IPS-18c (cell line): ENCODE results near the gene FLCN.

Experiments
- H3K4me3 ChIP-seq: 2 replicates; pipeline ENCODE4 v1.7.0; 2013; ENCODE audit warnings: low read depth, mild to moderate bottlenecking, low read length, moderate library complexity; ENCODE audit not compliant: insufficient read depth
- H3K9me3 ChIP-seq: one replicate; pipeline ENCODE4 v1.6.1; 2013; ENCODE audit warnings: mild to moderate bottlenecking, low read length, moderate library complexity; ENCODE audit not compliant: control insufficient read depth, insufficient read depth

The FLCN gene

DNA sequence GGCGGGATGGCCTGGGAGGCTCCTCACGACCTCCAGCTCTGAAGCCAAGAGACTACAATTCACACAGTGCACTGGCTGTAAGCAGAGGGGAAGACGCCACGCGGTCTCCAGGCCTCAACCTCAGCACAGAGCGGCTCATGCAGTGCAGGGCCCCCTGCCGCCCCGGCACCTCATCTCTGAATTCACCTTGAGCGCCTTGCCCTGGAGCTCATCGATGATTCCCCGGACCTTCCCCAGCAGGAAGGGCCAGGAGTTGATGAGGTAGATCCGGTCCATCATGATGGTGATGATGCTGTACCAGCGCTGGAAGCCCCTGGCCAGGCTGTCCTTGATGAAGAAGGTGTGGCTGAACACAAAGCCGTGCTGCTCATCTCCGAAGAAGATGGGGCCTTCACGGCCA, 13.2 kb downstream of the FLCN start:
- H3K4me3 ChIP-seq = no peak overlapping the region
- no peaks in the 10 kb centered on the region for H3K9me3 ChIP-seq

DNA sequence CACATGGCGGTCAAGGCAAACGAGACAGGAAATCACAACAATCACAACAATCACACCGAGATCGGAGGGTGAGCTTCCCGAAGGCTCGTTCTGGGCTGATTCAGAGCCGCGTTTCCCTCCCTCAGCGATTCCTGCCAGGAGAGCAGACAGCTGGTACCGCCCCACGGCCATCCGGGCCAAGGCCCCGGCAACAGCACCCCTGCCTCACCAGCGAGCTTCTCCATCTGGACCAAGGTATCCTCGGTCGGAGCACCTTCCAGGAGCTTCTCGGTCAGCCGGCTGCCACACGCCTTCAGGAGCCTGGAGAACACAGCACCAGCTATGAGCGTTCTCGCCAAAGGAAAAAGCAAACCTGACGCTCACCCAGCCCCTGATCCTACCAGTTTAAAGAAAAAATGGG, 15.6 kb downstream of the FLCN start:
- no peak overlapping the region for H3K4me3 ChIP-seq

DNA sequence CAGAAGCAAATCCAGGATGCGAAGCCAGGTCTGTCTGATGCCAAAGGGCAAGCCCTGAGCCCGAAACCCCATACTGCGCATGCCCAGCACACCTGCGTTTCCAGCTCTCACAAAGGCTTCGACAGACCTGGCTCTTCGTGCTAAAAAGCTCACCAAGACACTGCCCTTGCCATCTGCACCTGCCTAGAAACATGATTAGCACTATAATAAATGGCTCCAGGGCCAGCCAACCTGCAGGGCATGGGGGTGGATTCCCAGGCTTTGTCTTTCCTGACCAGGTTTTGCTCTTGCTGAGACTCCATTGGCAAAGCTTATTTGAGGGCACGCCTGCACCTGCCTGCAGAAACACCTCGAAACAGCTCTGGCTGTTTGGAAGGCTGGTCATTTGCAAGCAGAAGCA, 16.4 kb downstream of the FLCN start:
- H3K9me3 ChIP-seq = no peaks in the 10 kb centered on the region
- H3K4me3 ChIP-seq = no peak overlapping the region

More for the DNA sequence above, 15.6 kb downstream of the FLCN start:
- no peaks in the 10 kb centered on the region for H3K9me3 ChIP-seq

DNA sequence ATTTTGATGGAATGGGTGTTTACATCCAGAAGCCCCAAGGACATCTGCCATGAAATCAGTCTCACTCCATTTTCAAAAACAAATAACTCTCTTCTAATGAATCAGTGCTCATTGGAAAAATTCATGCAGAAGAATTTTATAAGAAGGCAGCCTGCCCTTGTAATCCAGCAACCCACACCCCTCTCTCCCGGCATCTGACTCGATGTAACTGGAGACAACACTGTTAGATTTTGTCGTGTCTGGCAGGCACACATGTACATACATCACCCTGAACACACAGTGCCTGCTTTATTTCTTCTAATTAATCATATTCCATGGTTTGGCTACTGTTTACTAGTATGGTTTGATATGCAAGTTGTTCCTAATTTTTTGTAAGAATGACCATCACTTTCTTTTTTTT, 19.0 kb downstream of the FLCN start:
- H3K4me3 ChIP-seq = no peak overlapping the region
- H3K9me3 ChIP-seq = no peaks in the 10 kb centered on the region

DNA sequence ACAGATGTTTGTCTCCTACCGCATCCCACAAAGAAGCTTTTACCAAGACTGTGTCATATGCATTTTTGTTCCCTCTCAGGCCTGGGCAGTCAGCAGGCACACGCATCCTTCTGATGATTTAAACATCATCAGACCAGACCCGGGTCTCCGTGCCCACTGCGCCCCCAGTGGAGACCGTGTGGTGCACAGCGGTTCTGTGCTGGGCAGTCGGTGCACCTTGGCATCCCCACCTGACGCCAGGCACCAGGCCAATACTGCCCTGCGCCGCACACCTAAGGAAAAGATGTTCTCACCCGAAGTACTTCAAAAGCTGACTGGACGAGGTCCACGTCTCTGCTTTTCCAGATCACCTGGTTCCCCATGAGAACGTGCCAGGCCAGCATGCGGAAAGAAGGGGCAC, 20.2 kb downstream of the FLCN start:
- Histone ChIP-seq H3K9me3 (no peaks in the 10 kb centered on the region), H3K4me3 (no peak overlapping the region)

DNA sequence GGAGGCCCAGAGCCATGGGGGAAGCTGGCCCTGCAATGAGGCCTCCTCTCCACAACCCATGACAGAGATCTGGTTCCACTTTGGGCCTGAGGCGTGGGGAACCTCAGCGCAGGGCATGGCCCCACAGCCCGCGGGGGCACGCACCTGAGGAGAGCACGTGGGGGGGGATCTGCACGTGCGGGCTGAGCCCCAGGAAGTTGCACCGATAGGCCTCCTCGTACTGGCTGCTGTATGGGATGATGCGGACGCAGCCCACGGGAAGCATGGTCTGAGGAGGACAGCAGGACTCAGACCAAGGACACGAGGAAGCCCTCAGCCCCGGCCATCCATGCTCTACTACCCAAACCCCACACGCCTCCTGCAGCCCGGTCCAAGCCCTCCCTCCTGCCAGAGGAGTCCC, 20.7 kb downstream of the FLCN start:
- H3K4me3 ChIP-seq = no peak overlapping the region

DNA sequence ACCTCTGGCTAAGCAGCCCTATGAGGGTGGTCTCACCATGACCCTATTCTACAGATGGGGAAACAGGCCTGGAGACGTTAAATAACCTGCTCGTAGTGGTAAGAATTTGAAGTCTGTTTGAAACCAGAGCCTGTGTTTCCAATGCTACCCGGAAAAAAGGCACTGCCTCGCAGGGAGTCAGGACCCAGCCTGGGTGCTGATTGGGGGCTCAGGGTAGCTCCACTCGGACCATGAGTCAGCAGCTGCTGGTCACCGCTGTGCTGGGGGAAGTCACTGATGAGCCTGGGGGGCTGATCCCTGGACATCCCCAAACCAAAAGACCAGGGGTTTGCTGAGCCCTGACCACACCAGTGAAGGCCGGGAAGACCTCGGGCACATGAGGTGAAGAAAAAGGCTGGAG, 21.4 kb downstream of the FLCN start:
- H3K4me3 ChIP-seq = no peak overlapping the region
- H3K9me3 ChIP-seq = no peaks in the 10 kb centered on the region

More for the DNA sequence above, 20.7 kb downstream of the FLCN start:
- H3K9me3 ChIP-seq = no peaks in the 10 kb centered on the region

DNA sequence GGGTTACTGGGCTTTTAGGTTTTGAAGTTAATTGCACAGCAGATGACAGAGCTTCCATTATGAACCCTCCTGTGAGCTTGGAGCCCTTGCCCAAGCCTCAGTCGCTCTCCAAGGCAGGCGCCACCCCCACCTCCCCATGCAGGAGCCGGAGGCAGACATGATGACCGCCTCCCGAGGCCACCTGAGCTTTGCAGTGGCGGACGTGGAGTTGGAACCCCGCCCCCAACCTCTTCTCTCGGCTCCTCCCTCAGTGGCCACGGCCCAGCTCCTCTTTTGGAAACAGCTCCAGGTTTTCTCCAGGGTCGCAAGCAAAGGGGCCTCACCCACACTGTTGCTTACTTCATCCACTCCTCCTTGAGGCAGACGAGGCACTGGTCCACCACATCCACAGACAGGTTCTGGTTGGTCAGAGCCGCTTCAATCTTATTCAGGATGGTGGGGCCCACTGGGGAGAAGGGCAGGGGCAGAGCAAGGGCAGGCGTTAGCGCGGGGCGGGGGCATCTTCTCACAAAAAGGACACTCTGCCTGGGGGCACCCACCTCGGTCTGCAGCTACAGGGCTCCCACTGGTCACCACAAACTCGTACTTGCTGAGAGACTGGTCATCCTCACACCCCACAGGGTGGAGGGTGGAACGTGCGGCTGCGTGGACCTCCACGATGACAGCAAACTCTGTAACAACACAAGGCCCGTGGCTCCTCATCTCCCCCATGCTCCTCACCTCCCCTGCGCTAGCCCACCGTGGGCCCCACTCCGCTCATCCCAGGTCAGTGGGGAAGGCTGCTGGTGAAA, 22.1 kb downstream of the FLCN start:
- Histone ChIP-seq H3K4me3 (no peak overlapping the region), H3K9me3 (no peaks in the 10 kb centered on the region)

DNA sequence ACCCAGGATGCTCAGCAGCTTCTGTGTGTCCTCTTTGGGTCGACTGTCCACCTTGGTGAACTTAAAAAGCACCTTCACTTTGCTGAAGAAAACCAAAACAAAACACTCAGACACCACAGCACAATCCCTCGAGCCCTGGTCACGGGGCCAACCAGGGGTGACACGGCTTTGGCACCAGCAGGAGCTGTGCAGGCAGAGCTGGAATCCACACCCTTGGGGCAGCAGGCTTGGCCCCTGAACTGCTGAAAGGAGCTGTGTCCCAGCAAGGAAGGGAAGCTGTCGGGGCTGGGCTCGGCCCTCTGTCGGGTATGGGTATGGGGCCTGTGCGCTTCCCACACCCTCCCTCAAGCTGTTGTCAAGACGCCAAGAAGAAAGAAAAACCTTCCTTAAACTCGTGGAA, 23.2 kb downstream of the FLCN start:
- no peak overlapping the region for H3K4me3 ChIP-seq
- no peaks in the 10 kb centered on the region for H3K9me3 ChIP-seq

DNA sequence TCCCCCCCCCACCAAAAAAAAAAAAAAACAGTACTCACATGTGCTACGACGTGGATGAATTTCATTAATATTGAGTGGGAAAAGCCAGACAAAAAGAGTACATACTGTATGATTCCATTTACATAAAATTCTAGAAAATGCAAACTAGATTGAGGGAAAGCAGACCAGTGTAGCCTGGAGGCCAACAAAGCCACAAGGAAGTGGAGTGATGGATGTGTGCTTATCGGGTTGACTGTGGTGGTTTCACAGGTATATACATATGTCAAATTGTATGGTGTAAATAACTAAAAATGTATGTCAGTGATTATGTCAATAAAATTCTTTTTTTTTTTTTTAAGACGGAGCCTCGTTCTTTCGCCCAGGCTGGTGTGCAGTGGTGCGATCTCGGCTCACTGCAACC, 29.0 kb downstream of the FLCN start:
- no peaks in the 10 kb centered on the region for H3K9me3 ChIP-seq
- no peak overlapping the region for H3K4me3 ChIP-seq

DNA sequence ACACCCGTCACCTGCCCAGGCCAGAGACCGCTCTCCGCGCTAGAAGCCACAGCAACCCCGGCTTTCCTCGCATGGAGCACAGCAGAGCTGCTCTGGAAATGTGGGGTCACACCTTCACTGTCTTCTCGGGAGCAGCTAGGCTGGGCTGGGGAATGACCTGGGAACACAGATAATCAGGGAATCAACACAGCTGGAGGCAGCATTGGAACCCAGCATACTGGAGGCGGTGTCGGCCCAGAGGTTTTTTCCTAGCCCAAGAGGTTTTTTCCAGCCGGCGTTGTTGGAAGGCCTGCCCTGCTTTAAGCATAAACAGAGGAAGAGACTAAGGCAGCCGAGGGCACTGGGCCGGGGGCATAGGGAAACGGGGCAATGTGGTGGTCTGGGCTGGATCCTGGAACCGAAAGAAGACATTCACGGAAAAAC, 30.0 kb downstream of the FLCN start:
- no peaks in the 10 kb centered on the region for H3K9me3 ChIP-seq
- H3K4me3 ChIP-seq = no peak overlapping the region

DNA sequence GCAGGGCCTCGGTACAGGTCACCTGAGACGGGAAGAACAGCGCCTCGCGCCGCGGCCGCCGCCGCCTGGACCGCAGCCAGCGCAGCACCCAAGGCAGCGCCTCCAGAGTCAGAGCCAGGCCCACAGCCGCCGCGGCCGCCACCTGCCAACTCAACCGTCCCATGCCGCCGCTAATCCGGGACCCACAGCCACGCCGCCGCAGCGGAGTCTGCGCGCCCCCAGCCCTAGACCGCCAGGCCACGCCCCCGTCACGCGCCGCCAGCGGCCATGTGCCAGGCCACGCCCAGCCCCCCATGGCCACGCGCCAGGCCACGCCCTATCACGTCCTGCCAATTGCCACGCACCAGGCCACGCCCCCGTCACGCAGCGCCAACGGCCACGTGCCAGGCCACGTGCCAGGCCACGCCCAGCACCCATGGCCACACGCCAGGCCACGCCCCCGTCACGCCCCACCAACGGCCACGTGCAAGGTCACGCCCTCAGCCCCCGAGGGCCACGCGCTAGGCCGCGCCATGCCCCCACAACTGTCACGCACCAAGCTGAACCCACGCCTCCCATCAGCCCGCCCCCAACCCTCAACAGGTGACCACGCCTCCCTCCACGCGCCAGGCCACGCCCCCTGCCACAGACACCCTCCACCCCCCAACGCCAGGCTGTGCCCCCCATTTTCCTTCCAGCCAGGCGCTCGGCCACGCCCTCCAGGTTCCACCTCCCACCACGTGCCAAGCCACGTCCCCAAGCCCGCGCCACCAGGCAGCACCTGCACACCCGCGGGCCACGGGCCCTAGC, 30.6 kb downstream of the FLCN start, which contains the start of gene PLD6:
Gene PLD6 (minus strand): TSS at position 210 of the 789 bp plus-strand sequence. CDS start 47 bp downstream, at position 163.
- Histone ChIP-seq H3K9me3 (no peaks in the 10 kb centered on the region), H3K4me3 (no peak within 1 kb of the TSS)

DNA sequence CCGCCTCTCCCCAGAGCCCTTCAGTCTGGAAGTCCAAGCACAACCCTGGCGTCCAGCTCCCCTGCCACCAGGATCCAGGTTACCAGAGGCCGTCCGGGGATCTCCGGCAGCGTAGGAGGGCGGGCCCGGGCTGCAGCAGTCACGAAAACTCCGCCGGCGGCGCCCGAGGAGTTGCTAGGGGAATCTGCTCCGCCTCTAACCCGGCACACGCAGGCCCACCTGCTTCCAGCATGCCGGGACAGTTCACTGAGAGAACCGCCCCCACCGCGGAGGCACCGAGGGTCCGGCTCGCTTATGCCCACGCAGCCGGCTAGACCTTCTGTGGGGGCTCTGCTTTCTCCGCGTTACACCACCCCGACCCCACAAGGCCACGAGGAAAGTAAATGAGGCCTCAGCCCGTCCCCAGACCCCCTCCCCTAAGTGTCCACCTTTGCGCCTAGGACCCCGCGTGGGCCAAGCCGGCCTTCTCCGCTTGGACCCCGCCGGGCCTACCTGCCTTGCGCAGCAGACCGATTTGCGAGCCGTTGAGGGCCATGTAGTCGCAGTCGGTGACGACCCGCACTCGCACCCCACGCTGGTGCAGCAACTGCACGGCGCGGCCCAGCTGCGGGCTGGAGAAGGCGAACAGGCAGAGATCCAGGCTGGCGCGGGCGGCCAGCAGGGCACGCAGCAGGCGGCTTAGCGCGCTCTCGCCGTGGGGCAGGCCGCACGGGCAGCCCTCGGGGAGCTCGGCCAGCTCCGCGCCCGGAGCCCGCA, 31.4 kb downstream of the FLCN start:
- H3K4me3 ChIP-seq = no peak overlapping the region

DNA sequence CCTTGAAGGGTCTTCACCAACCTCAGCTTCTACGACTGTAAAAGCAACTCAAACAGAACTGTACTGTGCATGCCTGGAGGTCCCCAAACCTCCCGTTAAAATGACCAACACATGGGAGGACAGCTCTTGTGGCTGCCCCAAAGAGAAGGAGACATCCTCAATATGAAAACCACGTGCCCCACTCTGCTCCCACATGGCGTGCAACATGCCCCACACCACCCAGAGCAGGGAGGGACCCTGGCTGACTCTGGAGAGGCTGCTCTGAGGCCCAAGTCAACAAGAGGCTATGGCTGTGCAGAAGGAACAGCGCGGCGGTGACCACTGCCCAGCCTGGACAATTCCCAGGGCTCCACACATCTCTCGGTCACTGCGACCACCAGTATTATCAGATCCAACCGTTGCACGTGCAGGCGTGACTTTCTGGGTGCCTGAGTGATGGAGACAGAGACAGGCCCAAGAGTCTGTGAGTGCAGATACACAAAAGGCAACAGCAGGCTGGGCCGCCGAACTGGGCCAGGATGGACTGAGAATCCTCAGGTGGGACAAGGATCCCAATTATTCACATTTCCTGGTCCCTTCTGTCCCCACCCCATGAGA, 32.2 kb downstream of the FLCN start:
- Histone ChIP-seq H3K9me3 (no peaks in the 10 kb centered on the region), H3K4me3 (no peak overlapping the region)

More for the DNA sequence above, 31.4 kb downstream of the FLCN start:
- H3K9me3 ChIP-seq = no peaks in the 10 kb centered on the region

DNA sequence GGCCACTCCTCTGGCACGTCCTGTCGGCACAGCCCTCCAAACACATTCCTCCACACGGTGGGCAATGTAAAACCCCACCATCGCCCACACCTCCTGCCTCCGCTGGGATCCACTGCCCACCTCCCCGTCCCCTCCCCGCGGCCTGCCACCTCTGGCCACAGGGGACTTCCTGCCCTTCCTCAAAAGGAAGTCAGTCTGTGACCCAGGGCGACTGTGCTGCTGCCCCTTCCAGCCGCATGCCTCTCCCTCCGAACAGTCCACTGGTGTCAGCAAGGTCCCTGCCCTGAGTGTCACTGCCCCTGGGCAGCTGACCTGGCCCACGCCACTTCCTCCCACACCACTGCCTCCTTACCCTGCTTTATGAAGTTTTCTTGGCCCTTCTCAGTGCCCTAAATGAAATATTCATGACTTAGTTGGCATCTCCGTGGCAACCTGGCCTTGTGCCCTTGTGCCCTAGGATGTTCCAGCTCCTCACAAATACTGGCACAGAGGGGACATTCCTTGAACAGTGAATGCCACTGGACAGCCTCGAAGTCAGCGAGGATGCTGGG, 32.9 kb downstream of the FLCN start:
- no peaks in the 10 kb centered on the region for H3K9me3 ChIP-seq
- no peak overlapping the region for H3K4me3 ChIP-seq

DNA sequence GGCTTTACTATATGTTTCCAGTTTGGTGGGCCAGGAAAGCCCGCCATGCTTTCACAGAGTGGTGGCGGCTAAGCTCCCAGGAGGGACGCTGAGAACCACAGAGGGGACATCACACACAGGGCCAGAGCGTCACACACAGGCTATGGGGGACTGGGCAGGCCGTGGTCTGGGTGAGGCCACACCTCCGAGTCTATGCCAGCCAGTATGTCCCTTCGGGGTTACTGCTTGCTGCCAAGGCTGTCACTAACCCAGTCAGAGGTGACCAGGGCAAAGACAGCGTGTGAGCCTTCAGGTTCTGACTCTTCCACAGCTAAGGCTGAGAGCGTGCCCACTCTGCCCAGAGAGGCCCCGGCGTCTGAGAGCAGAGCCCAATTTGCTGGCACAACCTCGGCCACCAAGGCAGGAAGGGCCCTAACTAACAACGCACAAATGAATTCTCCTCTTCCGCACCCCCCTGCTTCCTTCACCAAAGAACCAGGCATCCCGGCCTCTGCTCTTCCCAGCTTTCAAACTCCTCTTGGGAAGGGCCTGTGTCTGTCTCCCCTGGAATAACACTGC, 33.7 kb downstream of the FLCN start:
- H3K4me3 ChIP-seq = no peak overlapping the region
- no peaks in the 10 kb centered on the region for H3K9me3 ChIP-seq

DNA sequence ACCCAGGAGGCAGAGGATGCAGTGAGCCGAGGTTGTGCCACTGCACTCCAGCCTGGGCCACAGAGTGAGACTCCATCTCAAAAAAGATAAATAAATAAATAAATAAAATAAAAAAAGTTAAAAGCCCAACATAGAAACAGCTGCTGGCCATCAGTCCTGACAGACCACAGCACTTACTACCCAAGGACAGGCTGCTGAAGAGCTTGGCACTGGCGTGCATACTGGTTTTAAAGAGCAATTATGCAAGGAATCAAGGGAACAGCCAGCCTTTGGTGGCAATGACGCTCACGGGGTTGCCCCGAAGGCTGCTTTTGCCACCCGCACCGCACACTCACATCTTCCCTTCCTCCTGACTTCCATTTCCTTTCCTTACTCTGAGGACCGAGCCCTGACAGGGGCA, 35.1 kb downstream of the FLCN start:
- Histone ChIP-seq H3K9me3 (no peaks in the 10 kb centered on the region), H3K4me3 (no peak overlapping the region)
